ENCODE results near the gene SPACA7. TPM values are rescaled to one million over a fixed set of nuclear protein-coding genes. Genes with fewer than 3 reads are reported as not detected.

The SPACA7 gene
- total RNA-seq, 1 donor from 2014 or later = not detected

DNA sequence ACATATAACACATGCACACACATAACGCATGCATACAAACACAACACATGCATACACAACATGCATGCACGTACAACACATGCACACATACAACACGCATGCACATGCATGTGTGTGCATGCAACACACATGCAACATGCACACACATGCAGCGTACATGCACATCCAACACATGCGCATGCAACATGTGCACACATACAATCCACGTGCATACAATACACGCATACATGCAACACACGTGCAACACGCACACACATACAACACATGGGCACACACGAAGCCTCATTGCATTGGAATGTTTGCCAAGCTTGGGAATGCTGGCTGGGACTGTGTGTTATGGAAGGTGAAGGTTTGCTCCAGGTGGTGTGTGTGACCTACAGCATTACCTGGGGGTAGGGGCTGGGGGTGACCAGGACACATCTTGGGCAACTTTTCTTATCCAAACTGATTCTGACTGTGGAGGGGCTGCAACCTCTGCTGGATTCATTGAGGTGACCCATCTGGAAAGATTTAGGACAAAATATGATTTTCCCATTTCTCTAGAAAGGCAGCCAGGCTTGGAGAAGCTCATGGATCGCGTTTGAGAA, 58.9 kb downstream of the SPACA7 start:
- no peak for DNase-seq (ENCODE audit: low read depth)
- no peak overlapping the region for H3K4me3 ChIP-seq (ENCODE audit: low read depth, low read length)
- TF ChIP-seq, protein P1, sequence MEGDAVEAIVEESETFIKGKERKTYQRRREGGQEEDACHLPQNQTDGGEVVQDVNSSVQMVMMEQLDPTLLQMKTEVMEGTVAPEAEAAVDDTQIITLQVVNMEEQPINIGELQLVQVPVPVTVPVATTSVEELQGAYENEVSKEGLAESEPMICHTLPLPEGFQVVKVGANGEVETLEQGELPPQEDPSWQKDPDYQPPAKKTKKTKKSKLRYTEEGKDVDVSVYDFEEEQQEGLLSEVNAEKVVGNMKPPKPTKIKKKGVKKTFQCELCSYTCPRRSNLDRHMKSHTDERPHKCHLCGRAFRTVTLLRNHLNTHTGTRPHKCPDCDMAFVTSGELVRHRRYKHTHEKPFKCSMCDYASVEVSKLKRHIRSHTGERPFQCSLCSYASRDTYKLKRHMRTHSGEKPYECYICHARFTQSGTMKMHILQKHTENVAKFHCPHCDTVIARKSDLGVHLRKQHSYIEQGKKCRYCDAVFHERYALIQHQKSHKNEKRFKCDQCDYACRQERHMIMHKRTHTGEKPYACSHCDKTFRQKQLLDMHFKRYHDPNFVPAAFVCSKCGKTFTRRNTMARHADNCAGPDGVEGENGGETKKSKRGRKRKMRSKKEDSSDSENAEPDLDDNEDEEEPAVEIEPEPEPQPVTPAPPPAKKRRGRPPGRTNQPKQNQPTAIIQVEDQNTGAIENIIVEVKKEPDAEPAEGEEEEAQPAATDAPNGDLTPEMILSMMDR (conservative IDR thresholded peaks at IDR 0.05; ENCODE audit: low read depth, low read length) = no peak

- TF ChIP-seq, protein P1 (conservative IDR thresholded peaks at IDR 0.05; ENCODE audit: low read depth, low read length) = no peak
- no peak overlapping the region for H3K4me3 ChIP-seq (ENCODE audit: low read depth, low read length)
- no peak for DNase-seq (ENCODE audit: low read depth)
These were observed 59.8 kb downstream of the SPACA7 start for GRCh38 chr13:112435973-112436372.

GRCh38 chr13:112438094-112438493, 61.9 kb downstream of the SPACA7 start:
- DNase-seq (ENCODE audit: low read depth) = no peak
- TF ChIP-seq, protein P1 (conservative IDR thresholded peaks at IDR 0.05; ENCODE audit: low read depth, low read length) = no peak

GRCh38 chr13:112438515-112438914, 62.4 kb downstream of the SPACA7 start:
- TF ChIP-seq, protein P1 (conservative IDR thresholded peaks at IDR 0.05; ENCODE audit: low read depth, low read length) = no peak
- no peak overlapping the region for H3K4me3 ChIP-seq (ENCODE audit: low read depth, low read length)

More at GRCh38 chr13:112438094-112438493, 61.9 kb downstream of the SPACA7 start:
- no peak overlapping the region for H3K4me3 ChIP-seq (ENCODE audit: low read depth, low read length)

DNA sequence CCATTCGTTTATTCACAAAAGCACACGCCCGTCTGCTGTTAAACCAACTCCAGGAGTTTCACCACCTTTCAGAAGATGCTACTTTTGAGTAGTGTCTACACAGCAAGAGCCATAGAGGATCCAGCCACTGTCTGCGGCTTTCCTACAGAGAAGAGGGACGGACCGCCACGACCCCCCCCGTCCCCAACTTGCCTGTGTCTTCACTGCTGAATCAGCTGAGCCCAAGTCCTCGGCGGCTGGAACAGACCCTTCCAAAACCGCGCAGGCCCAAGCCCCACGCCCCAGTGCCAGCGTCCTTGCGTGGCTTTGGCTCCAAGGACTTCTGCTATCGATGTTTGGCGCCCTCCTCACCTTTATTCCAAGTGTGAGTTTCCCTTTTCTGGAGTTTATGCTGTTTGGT, 65.1 kb downstream of the SPACA7 start:
- TF ChIP-seq, protein P1 (conservative IDR thresholded peaks at IDR 0.05; ENCODE audit: low read depth, low read length) = no peak
- no peak overlapping the region for H3K4me3 ChIP-seq (ENCODE audit: low read depth, low read length)
- no peak for DNase-seq (ENCODE audit: low read depth)

More at GRCh38 chr13:112438515-112438914, 62.4 kb downstream of the SPACA7 start:
- no peak for DNase-seq (ENCODE audit: low read depth)

GRCh38 chr13:112441779-112442310, 65.7 kb downstream of the SPACA7 start:
- no peak overlapping the region for H3K4me3 ChIP-seq (ENCODE audit: low read depth, low read length)
- DNase-seq (ENCODE audit: low read depth) = no peak
- TF ChIP-seq, protein P1 (conservative IDR thresholded peaks at IDR 0.05; ENCODE audit: low read depth, low read length) = no peak
